SKM-1 treated with dmso at 0.1 percent for 144 hours (cell line): Measurements from ENCODE around the gene PSMB11.

Experiments
- DNase-seq: peaks from one replicate; lab custom pipeline; 2025; ENCODE audit not compliant: unreplicated experiment; lab: John Stamatoyannopoulos, UW

PSMB11 gene

DNA sequence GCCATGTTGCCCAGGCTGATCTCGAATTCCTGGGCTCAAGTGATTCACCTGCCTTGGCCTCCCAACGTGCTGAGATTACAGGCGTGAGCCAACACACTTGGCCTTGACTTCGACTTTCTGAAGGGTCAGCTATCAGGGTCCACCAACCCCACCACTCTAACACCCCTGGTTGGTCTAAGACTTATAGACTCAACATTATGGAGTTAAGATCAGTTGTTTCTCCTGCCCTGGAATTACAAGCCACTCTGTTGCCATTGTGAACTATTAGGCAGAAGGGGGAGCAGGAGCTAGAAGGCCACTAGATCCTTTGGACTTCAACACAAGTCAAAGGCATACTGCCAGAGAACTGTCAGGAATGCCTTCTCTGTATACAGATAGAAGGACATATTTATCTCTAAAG, 1.9 kb upstream of the PSMB11 start:
- no peak for DNase-seq

- DNase-seq, result no peak
Measured at GRCh38 chr14:23041729-23042128, 283 bp upstream of the PSMB11 start.

DNA sequence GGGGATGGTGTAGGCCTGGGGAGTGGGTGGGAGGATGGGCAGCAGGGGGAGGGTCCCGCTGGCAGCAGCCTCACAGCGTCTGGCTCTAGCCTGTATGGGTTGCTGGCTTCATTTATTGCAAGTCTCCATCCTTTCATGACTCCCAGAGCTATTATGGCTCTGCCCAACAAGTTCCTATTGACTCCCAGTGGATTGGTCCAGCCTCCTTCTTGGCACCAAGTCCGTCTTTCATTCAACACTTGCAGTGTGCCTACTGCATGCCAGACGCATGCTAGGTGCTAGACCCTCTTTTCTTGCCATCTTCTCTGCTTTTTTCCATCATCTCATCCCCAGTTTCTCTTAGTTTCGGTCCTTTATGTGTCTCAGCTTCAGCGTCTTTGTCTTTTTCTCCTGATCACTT, 1.1 kb downstream of the PSMB11 start:
- DNase-seq, result no peak

DNA sequence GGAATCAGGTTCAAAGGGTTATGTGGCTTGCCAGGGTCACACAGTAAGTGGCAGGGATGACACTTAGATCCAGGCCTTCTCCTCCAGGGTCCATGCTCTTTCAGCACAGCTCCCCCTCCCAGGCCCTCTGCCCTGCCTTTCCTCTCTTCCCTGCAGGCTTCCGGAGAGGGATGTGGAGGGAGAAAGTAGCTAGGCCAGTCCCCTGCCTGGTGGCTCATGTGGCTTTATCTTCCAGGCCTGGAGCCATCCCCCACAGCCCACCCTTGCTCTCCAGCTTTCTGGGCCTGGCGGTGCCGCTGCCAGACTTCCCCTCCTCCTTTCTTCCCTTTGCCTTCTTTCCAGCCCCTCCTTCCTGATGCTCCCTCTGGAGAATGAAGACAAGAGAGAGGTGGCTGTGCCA, 1.7 kb downstream of the PSMB11 start:
- no peak for DNase-seq

GRCh38 chr14:23044840-23045239, 2.8 kb downstream of the PSMB11 start:
- DNase-seq, result no peak

GRCh38 chr14:23045419-23046357, 3.7 kb downstream of the PSMB11 start:
- no peak for DNase-seq

DNA sequence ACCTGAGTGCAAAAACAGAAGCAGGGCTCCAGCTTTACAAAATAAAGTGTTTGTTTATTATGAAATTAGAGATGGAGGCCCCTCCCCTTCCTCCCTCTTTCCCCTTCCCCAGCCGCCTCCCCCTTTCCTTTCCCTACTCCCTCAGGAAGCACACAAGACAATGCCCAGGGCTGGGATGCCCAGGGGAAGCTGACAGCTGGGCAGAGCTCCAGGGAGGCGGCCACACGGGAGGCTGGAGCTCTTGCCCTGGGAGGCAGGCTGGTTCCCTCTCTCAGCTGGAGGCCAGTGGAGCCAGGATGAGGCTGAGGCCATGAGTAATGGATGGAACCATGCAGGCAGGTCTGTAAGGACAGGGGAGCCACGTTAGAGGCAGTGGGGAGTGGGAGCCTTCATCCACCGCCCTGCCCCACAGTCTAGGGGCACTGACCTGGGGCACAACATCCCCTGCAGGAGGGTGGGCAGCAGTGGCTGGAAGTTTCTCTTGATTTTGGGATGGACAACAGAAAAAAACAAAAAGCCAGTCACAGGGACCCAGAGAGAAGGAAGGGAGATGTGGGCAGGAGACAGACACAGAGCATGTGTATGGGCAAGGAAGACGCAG, 5.1 kb downstream of the PSMB11 start:
- DNase-seq, result no peak

DNA sequence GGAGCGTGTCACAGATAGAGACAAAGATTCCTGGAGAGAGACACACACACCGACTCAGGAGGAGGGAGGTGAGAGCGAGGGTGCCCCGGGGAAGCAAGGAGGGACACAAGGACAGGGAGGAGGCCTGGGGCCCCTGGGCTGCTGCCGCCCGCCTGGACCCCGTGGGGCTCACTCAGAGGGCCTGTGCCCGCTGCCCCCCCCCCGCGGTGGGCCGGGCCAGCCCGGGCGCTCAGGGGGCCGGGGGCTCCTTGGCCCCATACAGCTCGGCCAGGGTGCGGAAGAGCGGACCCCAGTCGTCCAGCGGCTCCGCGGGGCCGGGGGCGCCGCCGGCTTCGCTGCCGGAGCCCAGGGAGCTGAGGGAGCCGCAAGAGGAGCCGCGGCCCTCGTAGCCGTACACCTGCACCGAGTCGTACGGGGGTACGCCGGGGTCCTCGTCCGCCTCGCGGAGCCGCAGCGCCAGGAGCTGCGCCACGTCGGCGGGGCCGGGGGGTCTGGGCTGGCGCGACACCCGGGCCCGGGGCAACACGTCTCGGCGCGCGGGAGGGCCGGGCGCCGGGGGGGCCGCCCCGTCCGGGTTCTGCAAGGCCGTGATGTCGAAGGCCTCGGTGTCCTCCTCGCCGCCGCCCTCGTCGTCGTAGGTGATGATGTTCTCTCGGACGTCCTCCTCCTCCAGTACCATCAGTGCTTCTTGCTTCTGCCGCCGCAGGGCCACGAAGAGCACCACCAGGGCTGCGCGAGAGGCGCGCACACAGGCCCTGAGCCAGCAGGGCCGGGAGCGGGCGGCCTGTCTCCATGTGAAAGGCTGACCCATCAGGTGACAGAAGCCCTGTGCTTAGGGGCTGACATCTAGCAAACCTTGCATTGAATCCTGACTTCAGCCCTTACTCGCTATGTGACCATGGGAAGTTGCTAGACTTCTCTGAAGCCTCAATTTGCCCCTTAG, 6.0 kb downstream of the PSMB11 start:
- DNase-seq, result no peak

DNA sequence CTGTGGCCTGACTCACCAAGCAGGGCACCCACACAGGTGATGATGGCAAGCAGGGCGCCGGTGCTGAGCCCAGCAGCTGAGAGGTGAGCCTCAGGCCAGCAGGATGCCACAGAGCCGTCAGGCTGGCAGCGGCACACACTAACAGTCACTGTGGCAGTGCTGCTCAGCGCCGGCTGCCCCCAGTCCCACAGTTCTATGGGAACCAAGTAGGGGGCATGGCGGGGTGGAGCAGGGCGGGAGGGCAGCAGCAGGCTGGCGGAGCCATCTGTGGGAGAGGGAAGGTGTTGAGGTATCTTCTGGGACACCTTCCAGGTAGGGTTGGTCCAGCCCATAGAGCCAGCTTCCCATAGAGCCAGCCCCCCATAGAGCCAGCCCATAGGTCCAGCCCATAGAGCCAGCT, 7.0 kb downstream of the PSMB11 start:
- no peak for DNase-seq

- no peak for DNase-seq
Measured at GRCh38 chr14:23051141-23052057, 9.4 kb downstream of the PSMB11 start.

- no peak for DNase-seq
Measured at GRCh38 chr14:23052182-23052623, 10.2 kb downstream of the PSMB11 start.

- no peak for DNase-seq
Measured at GRCh38 chr14:23052671-23053070, 10.7 kb downstream of the PSMB11 start.

GRCh38 chr14:23053426-23053825, 11.4 kb downstream of the PSMB11 start:
- no peak for DNase-seq

DNA sequence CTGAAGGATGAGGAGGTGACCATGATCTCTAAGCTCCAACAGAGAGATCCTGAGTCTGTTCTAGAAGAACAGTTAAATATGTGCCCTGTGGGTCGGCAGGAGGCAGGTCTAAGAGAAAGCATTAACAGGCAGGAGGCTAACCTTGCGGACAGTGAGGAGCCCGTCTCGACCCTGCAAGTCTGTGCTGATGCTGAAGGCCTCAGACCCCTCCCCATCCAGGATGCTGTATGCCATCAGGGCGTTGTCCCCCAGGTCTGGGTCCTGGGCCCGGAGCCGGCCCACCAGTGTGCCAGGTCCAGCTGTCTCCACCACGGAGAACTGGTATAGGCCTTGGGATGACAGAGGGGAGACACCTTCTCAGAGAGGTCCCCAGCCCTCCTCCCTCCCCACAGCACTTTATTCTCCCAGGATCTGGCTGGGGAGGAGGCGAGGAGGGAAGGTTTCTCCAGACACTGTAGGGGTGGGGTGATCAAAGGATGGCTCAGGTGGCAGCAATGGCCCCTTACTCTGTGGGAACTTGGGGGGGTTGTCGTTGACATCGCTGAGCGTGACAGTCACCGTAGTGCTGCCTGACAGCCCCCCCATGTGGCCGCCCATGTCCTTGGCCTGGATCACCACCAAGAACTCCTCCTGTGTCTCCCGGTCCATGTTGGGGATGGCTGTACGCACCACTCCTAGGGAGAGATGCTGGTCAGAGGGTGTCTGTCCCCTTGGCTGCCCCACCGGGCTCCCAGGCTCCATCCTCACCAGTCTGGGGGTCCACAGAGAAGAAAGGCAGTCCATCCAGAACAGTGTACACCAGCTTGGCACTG, 12.2 kb downstream of the PSMB11 start:
- DNase-seq, result no peak

GRCh38 chr14:23055147-23055550, 13.1 kb downstream of the PSMB11 start:
- DNase-seq, result no peak

DNA sequence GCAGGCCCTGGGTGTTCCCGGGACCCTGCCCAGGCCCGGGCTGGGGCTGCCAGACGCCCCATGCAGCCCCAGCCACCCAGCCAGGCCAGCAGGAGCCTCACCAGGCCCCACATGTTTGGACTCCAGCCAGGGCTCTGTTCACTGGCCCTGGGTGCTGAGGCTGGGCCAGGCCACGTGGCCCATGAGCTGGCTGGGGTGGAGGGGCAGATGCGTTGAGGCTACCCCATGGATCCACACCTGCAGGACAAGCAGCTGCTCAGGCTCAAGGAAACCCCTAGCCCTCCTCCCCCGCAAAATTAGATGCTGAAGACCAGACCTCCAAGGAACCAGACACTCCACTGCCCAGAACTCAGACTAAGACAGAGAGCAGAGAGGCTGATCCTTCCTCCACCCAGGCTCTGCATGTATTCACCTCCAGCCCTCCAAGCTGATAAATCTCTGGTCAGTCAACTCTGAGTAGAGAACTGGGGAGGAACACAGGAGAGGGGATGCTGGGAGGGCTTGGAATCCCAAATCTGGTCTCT, 13.7 kb downstream of the PSMB11 start:
- no peak for DNase-seq

- no peak for DNase-seq
Measured at GRCh38 chr14:23056145-23056955, 14.3 kb downstream of the PSMB11 start.
